ENCODE measurements around the gene SPRR2A. TPM values are rescaled to one million over a fixed set of nuclear protein-coding genes. Genes with fewer than 3 reads are reported as not detected.

The SPRR2A gene
- 1.3 and 3.8 TPM in 2 replicates for total RNA-seq

GRCh38 chr1:153057375-153057774 is at the start of gene SPRR2A:
Gene SPRR2A, minus strand, starts transcription at chr1:153057512. Its CDS starts 777 bp downstream, at chr1:153056735.
- FAIRE-seq (no peak), DNase-seq (ENCODE audit: low read depth) (peak; percentile 57)
- Histone ChIP-seq H3K4me3 (ENCODE audit: low read depth, low read length) (no peak within 1 kb of the TSS), H3K36me3 (ENCODE audit: control insufficient read depth, insufficient read depth, low read length) (no peaks in the 10 kb centered on the region), H3K27me3 (ENCODE audit: control insufficient read depth, insufficient read depth, low read length) (no peaks in the 10 kb centered on the region)
- no peak for TF ChIP-seq CTCF (IDR thresholded peaks at IDR 0.05; ENCODE audit: insufficient read depth, low read length, severe bottlenecking)

GRCh38 chr1:153100245-153100644 is 42.9 kb upstream of the SPRR2A start:
- Histone ChIP-seq H3K36me3 (ENCODE audit: control insufficient read depth, insufficient read depth, low read length) (no peaks in the 10 kb centered on the region), H3K4me3 (ENCODE audit: low read depth, low read length) (no peak overlapping the region), H3K27me3 (ENCODE audit: control insufficient read depth, insufficient read depth, low read length) (no peaks in the 10 kb centered on the region)
- no peak for TF ChIP-seq CTCF (IDR thresholded peaks at IDR 0.05; ENCODE audit: insufficient read depth, low read length, severe bottlenecking)
- peak; percentile 99 for DNase-seq (ENCODE audit: low read depth)
- peak; percentile 28 for FAIRE-seq

GRCh38 chr1:153099461-153100045 is 42.2 kb upstream of the SPRR2A start:
- no peak for FAIRE-seq
- DNase-seq (ENCODE audit: low read depth): peak; percentile 62
- Histone ChIP-seq H3K4me3 (ENCODE audit: low read depth, low read length) (no peak overlapping the region), H3K27me3 (ENCODE audit: control insufficient read depth, insufficient read depth, low read length) (no peaks in the 10 kb centered on the region), H3K36me3 (ENCODE audit: control insufficient read depth, insufficient read depth, low read length) (no peaks in the 10 kb centered on the region)
- no peak for TF ChIP-seq CTCF (IDR thresholded peaks at IDR 0.05; ENCODE audit: insufficient read depth, low read length, severe bottlenecking)

GRCh38 chr1:153095764-153096163 is 38.5 kb upstream of the SPRR2A start:
- TF ChIP-seq CTCF (IDR thresholded peaks at IDR 0.05; ENCODE audit: insufficient read depth, low read length, severe bottlenecking): no peak

GRCh38 chr1:153094426-153094825 is 37.1 kb upstream of the SPRR2A start, which contains the start of gene SPRR2E:
Gene SPRR2E, minus strand, starts transcription at chr1:153094526. Its CDS starts 775 bp downstream, at chr1:153093751.
- TF ChIP-seq CTCF (IDR thresholded peaks at IDR 0.05; ENCODE audit: insufficient read depth, low read length, severe bottlenecking): no peak
- Histone ChIP-seq H3K4me3 (ENCODE audit: low read depth, low read length) (no peak within 1 kb of the TSS), H3K27me3 (ENCODE audit: control insufficient read depth, insufficient read depth, low read length) (no peaks in the 10 kb centered on the region), H3K36me3 (ENCODE audit: control insufficient read depth, insufficient read depth, low read length) (no peaks in the 10 kb centered on the region)
- FAIRE-seq (no peak), DNase-seq (ENCODE audit: low read depth) (no peak)

More at GRCh38 chr1:153095764-153096163, 38.5 kb upstream of the SPRR2A start:
- DNase-seq (ENCODE audit: low read depth) (no peak), FAIRE-seq (no peak)
- H3K36me3 ChIP-seq (ENCODE audit: control insufficient read depth, insufficient read depth, low read length): no peaks in the 10 kb centered on the region
- no peaks in the 10 kb centered on the region for H3K27me3 ChIP-seq (ENCODE audit: control insufficient read depth, insufficient read depth, low read length)
- no peak overlapping the region for H3K4me3 ChIP-seq (ENCODE audit: low read depth, low read length)

- FAIRE-seq: no peak
- Histone ChIP-seq H3K4me3 (ENCODE audit: low read depth, low read length) (no peak overlapping the region), H3K27me3 (ENCODE audit: control insufficient read depth, insufficient read depth, low read length) (no peaks in the 10 kb centered on the region), H3K36me3 (ENCODE audit: control insufficient read depth, insufficient read depth, low read length) (no peaks in the 10 kb centered on the region)
- no peak for DNase-seq (ENCODE audit: low read depth)
- no peak for TF ChIP-seq CTCF (IDR thresholded peaks at IDR 0.05; ENCODE audit: insufficient read depth, low read length, severe bottlenecking)
Measured at GRCh38 chr1:153087652-153088051, 30.3 kb upstream of the SPRR2A start.

All from bronchial epithelial cell (primary cell).